K562 (cell line): ENCODE data around the gene SRSF11. TPM values are rescaled to one million over a fixed set of nuclear protein-coding genes. Genes with fewer than 3 reads are reported as not detected.
A peak's percentile ranks its signal among the peaks of the same experiment; 100 is the strongest.

Experiments used
- CCAR2 ChIP-seq: fragments of 200-400 bp; formaldehyde crosslinking; IDR thresholded peaks from 2 replicates; pipeline ENCODE4 v1.6.1; 2017; ENCODE audit warnings: mild to moderate bottlenecking, low read depth, low read length
- E2F1 ChIP-seq: sonication (generic); formaldehyde crosslinking; IDR thresholded peaks from 2 replicates; pipeline ENCODE4 v1.8.1; 2023; ENCODE audit warnings: mild to moderate bottlenecking, missing genetic modification reagents, moderate library complexity
- E2F6 ChIP-seq, 2 experiments: IDR thresholded peaks; 2 replicates each; pipeline ENCODE4 v1.6.1; 2011; ENCODE audit warnings: borderline replicate concordance in 1 of 2, control low read depth in 1 of 2, low read depth in 1 of 2, low read length in 1 of 2, mild to moderate bottlenecking in 1 of 2, mixed read lengths in 1 of 2, moderate library complexity in 1 of 2; ENCODE audit not compliant: insufficient read depth in 1 of 2, insufficient read length in 1 of 2, poor library complexity in 1 of 2, severe bottlenecking in 1 of 2; ENCODE audit errors: extremely low read depth in 1 of 2
- EWSR1 ChIP-seq: fragments of 450-650 bp; IDR thresholded peaks from 2 replicates; pipeline ENCODE4 v1.6.1; 2018; ENCODE audit warnings: borderline replicate concordance, mild to moderate bottlenecking, low read depth, moderate library complexity; ENCODE audit not compliant: partially characterized antibody
- HOMEZ ChIP-seq: fragments of 250-450 bp; sonication (Bioruptor Pico); IDR thresholded peaks from 2 replicates; pipeline ENCODE4 v1.4.0; 2020; ENCODE audit warnings: mild to moderate bottlenecking, moderate library complexity
- JUNB ChIP-seq: fragments of 450-650 bp; formaldehyde crosslinking; conservative IDR thresholded peaks from 2 replicates; pipeline ENCODE4 v1.4.0; 2020; ENCODE audit warnings: mild to moderate bottlenecking
- MAZ ChIP-seq, 2 experiments: fragments of 450-650 bp in 1 of 2; sonication (generic) in 1 of 2; formaldehyde crosslinking; IDR thresholded peaks in 1 of 2; conservative IDR thresholded peaks in 1 of 2; 2 replicates each; pipeline versions ENCODE4 v1.4.0 to v1.5.0; 2020; ENCODE audit warnings: mild to moderate bottlenecking in 1 of 2, missing genetic modification reagents in 1 of 2
- OTX1 ChIP-seq: fragments of 450-650 bp; formaldehyde crosslinking; IDR thresholded peaks from 2 replicates; pipeline ENCODE4 v1.4.0; 2022; ENCODE audit warnings: mild to moderate bottlenecking
- POLR2B ChIP-seq: fragments of 450-650 bp; IDR thresholded peaks from 2 replicates; pipeline ENCODE4 v1.6.1; 2018; ENCODE audit warnings: low read depth; ENCODE audit not compliant: partially characterized antibody
- PTTG1 ChIP-seq: fragments of 450-650 bp; IDR thresholded peaks from 2 replicates; pipeline ENCODE4 v1.6.1; 2016; ENCODE audit warnings: low read depth, mild to moderate bottlenecking, missing genetic modification characterization, missing compliant biosample characterization
- RBM25 ChIP-seq: fragments of 200-400 bp; formaldehyde crosslinking; IDR thresholded peaks from 2 replicates; pipeline ENCODE4 v1.6.1; 2018; ENCODE audit warnings: low read length, low read depth, moderate library complexity; ENCODE audit not compliant: severe bottlenecking
- RUNX1 ChIP-seq: sonication (generic); IDR thresholded peaks from 2 replicates; pipeline ENCODE4 v1.6.1; 2016; ENCODE audit warnings: antibody characterized with exemption, low read depth
- SMAD2 ChIP-seq: fragments of 150-350 bp; IDR thresholded peaks from 2 replicates; pipeline ENCODE4 v1.6.1; 2014; ENCODE audit warnings: low read depth, mild to moderate bottlenecking, low read length
- SMC3 ChIP-seq: conservative IDR thresholded peaks from 2 replicates; pipeline ENCODE4 v1.6.1; 2011; ENCODE audit warnings: low read depth, low read length, improper control_type of control experiment; ENCODE audit not compliant: insufficient read depth
- SRSF1 ChIP-seq: fragments of 200-400 bp; formaldehyde crosslinking; IDR thresholded peaks from 2 replicates; pipeline ENCODE4 v1.6.1; 2017; ENCODE audit warnings: mild to moderate bottlenecking, low read depth, low read length, moderate library complexity
- TGIF2 ChIP-seq: sonication (generic); formaldehyde crosslinking; IDR thresholded peaks from 2 replicates; pipeline ENCODE4 v1.8.1; 2022; ENCODE audit warnings: mild to moderate bottlenecking, missing genetic modification reagents, moderate library complexity
- THAP12 ChIP-seq: fragments of 250-450 bp; sonication (Bioruptor Pico); IDR thresholded peaks from 2 replicates; pipeline ENCODE4 v1.9.0; 2021; ENCODE audit warnings: mild to moderate bottlenecking, inconsistent platforms
- ZNF217 ChIP-seq: sonication (generic); formaldehyde crosslinking; IDR thresholded peaks from 2 replicates; pipeline ENCODE4 v1.8.0; 2022; ENCODE audit warnings: mild to moderate bottlenecking, missing genetic modification reagents
- ZNF224 ChIP-seq: sonication (generic); formaldehyde crosslinking; IDR thresholded peaks from 2 replicates; pipeline ENCODE4 v1.8.0; 2022; ENCODE audit warnings: mild to moderate bottlenecking, missing genetic modification reagents
- ZNF354B ChIP-seq: fragments of 250-450 bp; sonication (Bioruptor Pico); IDR thresholded peaks from 2 replicates; pipeline ENCODE4 v1.4.0; 2020
- ZNF79 ChIP-seq: fragments of 250-450 bp; sonication (Bioruptor Pico); IDR thresholded peaks from 2 replicates; pipeline ENCODE4 v1.4.0; 2020; ENCODE audit warnings: low read depth, mild to moderate bottlenecking, moderate library complexity
- polyA plus RNA-seq, 8 experiments: library from polyadenylated mRNA; depleted of rRNA in 4 of 8; stranded (reverse) in 5 of 8; unstranded in 3 of 8; fragments of >200 nt; fragmentation: Nextera tagmentation in 2 of 8; fragmentation: Illumina TruSeq in 1 of 8; extraction: Ambion mirVana in 2 of 8; extraction: Trizol in 1 of 8; gene quantifications; 2 replicates each; pipeline versions ENCODE4 v1.2.1 to v1.2.3, GENCODE V29; 2011 to 2014; ENCODE audit warnings: inconsistent platforms in 1 of 8, missing spikeins in 1 of 8
- total RNA-seq, 7 experiments: library from RNA; depleted of rRNA in 6 of 7; stranded (reverse); fragments of >200 nt in 6 of 7; fragmentation: Illumina TruSeq in 2 of 7; extraction: Trizol in 2 of 7; gene quantifications; 2 replicates each; pipeline versions ENCODE4 v1.2.1 to v1.2.3, GENCODE V29; 2011 to 2021; ENCODE audit warnings: low replicate concordance in 1 of 7

SRSF11 gene
- total and polyA plus RNA-seq, 9 of the 15 experiments (the other 6 are each of a cell fraction or from before 2014, with no cell fraction given), result 76.9 to 418 (median 190) TPM

- TF ChIP-seq MAZ (CRISPR knock-in tag; conservative IDR thresholded peaks at IDR 0.05 in 1 of 2, IDR thresholded peaks at IDR 0.05 in 1 of 2) (peak; percentile 71 to 82; a peak in 3 of 4 replicates), SRSF1 (no peak), HOMEZ (CRISPR knock-in tag) (no peak), JUNB (CRISPR knock-in tag) (no peak), SMC3 (no peak), ZNF217 (CRISPR knock-in tag) (no peak), ZNF79 (no peak), ZNF224 (CRISPR knock-in tag) (no peak), EWSR1 (no peak), OTX1 (CRISPR knock-in tag) (no peak), RUNX1 (0 out of 2 replicates have a peak, but pooled peaks have one; percentile 42), SMAD2 (no peak), E2F1 (no peak; the same call in 1 of the 2 replicates), CCAR2 (no peak), ZNF354B (CRISPR knock-in tag) (no peak), PTTG1 (tag) (no peak), TGIF2 (CRISPR knock-in tag) (no peak), THAP12 (CRISPR knock-in tag) (peak; percentile 88), RBM25 (peak; percentile 25), POLR2B (peak; percentile 91), E2F6 (IDR thresholded peaks at IDR 0.05; ENCODE audit: borderline replicate concordance in 1 of 2, extremely low read depth in 1 of 2, insufficient read depth in 1 of 2, insufficient read length in 1 of 2, low read depth in 1 of 2, low read length in 1 of 2, poor library complexity in 1 of 2, severe bottlenecking in 1 of 2) (peak; percentile 67 to 81)
These were observed at the start of gene SRSF11 (continued) for GRCh38 chr1:70221238-70222121.
